Measurements from ENCODE around the gene PCGF1. TPM values are rescaled to one million over a fixed set of nuclear protein-coding genes. Genes with fewer than 3 reads are reported as not detected.

Gene PCGF1
- total and polyA plus RNA-seq, 2 of the 13 experiments (the other 11 are each of a cell fraction or from before 2014, with no cell fraction given): 20.4 to 22.6 TPM

DNA sequence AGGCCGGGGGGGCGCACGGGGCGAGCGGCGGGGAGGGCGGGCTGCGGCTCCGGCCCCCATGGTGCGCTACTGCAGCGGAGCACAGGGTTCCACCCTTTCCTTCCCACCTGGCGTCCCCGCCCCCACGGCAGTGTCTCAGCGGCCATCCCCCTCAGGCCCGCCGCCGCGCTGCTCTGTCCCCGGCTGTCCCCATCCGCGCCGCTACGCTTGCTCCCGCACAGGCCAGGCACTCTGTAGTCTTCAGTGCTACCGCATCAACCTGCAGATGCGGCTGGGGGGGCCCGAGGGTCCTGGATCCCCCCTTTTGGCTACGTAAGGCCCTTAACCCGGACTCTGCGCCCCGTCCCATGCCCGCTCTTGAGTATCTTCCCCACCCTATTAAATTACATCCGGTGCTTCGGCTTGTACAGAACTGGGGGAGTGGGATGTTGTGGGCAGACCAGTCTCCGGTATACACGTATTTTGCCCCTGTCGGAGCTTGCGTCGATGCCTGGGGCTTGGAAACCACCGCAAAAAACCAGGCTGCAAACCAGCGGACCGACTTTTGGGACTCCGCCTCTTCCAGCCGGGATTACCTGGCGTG is 49.9 kb downstream of the PCGF1 start (continued):
- peak; percentile 65 for TF ChIP-seq ZNF18 (CRISPR knock-in tag; IDR thresholded peaks at IDR 0.05; ENCODE audit: insufficient replicate concordance)
- TF ChIP-seq FOXJ3 (CRISPR knock-in tag; IDR thresholded peaks at IDR 0.05; ENCODE audit: borderline replicate concordance): no peak; the same call in 1 of the 2 replicates
- no peak for TF ChIP-seq CCAR2 (optimal IDR thresholded peaks at IDR 0.05; ENCODE audit: low read depth, low read length)
- no peak for TF ChIP-seq ZNF775 (CRISPR knock-in tag; IDR thresholded peaks at IDR 0.05; ENCODE audit: borderline replicate concordance)
- TF ChIP-seq, protein P1, sequence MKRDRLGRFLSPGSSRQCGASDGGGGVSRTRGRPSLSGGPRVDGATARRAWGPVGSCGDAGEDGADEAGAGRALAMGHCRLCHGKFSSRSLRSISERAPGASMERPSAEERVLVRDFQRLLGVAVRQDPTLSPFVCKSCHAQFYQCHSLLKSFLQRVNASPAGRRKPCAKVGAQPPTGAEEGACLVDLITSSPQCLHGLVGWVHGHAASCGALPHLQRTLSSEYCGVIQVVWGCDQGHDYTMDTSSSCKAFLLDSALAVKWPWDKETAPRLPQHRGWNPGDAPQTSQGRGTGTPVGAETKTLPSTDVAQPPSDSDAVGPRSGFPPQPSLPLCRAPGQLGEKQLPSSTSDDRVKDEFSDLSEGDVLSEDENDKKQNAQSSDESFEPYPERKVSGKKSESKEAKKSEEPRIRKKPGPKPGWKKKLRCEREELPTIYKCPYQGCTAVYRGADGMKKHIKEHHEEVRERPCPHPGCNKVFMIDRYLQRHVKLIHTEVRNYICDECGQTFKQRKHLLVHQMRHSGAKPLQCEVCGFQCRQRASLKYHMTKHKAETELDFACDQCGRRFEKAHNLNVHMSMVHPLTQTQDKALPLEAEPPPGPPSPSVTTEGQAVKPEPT (CRISPR knock-in tag; IDR thresholded peaks at IDR 0.05; ENCODE audit: low read depth): peak; percentile 77; the same call in 1 of the 2 replicates
- TF ChIP-seq, protein P2, sequence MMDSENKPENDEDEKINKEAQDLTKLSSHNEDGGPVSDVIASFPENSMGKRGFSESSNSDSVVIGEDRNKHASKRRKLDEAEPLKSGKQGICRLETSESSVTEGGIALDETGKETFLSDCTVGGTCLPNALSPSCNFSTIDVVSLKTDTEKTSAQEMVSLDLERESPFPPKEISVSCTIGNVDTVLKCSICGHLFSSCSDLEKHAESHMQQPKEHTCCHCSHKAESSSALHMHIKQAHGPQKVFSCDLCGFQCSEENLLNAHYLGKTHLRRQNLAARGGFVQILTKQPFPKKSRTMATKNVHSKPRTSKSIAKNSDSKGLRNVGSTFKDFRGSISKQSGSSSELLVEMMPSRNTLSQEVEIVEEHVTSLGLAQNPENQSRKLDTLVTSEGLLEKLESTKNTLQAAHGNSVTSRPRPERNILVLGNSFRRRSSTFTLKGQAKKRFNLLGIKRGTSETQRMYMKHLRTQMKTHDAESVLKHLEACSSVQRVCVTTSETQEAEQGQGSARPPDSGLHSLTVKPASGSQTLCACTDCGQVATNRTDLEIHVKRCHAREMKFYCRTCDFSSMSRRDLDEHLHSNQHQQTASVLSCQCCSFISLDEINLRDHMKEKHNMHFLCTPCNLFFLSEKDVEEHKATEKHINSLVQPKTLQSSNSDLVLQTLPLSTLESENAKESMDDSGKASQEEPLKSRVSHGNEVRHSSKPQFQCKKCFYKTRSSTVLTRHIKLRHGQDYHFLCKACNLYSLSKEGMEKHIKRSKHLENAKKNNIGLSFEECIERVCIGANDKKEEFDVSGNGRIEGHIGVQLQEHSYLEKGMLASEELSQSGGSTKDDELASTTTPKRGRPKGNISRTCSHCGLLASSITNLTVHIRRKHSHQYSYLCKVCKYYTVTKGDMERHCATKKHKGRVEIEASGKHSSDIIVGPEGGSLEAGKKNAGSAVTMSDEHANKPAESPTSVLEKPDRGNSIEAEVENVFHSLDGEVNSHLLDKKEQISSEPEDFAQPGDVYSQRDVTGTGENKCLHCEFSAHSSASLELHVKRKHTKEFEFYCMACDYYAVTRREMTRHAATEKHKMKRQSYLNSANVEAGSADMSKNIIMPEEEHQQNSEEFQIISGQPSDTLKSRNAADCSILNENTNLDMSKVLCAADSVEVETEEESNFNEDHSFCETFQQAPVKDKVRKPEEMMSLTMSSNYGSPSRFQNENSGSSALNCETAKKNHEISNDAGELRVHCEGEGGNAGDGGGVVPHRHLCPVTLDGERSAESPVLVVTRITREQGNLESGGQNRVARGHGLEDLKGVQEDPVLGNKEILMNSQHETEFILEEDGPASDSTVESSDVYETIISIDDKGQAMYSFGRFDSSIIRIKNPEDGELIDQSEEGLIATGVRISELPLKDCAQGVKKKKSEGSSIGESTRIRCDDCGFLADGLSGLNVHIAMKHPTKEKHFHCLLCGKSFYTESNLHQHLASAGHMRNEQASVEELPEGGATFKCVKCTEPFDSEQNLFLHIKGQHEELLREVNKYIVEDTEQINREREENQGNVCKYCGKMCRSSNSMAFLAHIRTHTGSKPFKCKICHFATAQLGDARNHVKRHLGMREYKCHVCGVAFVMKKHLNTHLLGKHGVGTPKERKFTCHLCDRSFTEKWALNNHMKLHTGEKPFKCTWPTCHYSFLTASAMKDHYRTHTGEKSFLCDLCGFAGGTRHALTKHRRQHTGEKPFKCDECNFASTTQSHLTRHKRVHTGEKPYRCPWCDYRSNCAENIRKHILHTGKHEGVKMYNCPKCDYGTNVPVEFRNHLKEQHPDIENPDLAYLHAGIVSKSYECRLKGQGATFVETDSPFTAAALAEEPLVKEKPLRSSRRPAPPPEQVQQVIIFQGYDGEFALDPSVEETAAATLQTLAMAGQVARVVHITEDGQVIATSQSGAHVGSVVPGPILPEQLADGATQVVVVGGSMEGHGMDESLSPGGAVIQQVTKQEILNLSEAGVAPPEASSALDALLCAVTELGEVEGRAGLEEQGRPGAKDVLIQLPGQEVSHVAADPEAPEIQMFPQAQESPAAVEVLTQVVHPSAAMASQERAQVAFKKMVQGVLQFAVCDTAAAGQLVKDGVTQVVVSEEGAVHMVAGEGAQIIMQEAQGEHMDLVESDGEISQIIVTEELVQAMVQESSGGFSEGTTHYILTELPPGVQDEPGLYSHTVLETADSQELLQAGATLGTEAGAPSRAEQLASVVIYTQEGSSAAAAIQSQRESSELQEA (CRISPR knock-in tag; IDR thresholded peaks at IDR 0.05; ENCODE audit: not compliant biosample characterization): no peak
- TF ChIP-seq ZNF280B (CRISPR knock-in tag; IDR thresholded peaks at IDR 0.05; ENCODE audit: borderline replicate concordance): peak; percentile 16; the same call in 1 of the 2 replicates
- peak; percentile 47; the same call in 1 of the 2 replicates for TF ChIP-seq ZNF136 (CRISPR knock-in tag; IDR thresholded peaks at IDR 0.05; ENCODE audit: low read depth)
- no peak for TF ChIP-seq DR1 (CRISPR knock-in tag; IDR thresholded peaks at IDR 0.05)
- peak; percentile 66; the same call in 1 of the 2 replicates for TF ChIP-seq NKX3-1 (CRISPR knock-in tag; IDR thresholded peaks at IDR 0.05)
- TF ChIP-seq, protein P3, sequence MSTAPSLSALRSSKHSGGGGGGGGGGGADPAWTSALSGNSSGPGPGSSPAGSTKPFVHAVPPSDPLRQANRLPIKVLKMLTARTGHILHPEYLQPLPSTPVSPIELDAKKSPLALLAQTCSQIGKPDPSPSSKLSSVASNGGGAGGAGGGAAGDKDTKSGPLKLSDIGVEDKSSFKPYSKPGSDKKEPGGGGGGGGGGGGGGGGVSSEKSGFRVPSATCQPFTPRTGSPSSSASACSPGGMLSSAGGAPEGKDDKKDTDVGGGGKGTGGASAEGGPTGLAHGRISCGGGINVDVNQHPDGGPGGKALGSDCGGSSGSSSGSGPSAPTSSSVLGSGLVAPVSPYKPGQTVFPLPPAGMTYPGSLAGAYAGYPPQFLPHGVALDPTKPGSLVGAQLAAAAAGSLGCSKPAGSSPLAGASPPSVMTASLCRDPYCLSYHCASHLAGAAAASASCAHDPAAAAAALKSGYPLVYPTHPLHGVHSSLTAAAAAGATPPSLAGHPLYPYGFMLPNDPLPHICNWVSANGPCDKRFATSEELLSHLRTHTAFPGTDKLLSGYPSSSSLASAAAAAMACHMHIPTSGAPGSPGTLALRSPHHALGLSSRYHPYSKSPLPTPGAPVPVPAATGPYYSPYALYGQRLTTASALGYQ (CRISPR knock-in tag; IDR thresholded peaks at IDR 0.05): peak; percentile 56; the same call in 1 of the 2 replicates
